Kidney (tissue), 14 donors: ENCODE measurements around the gene GAS7. TPM values are rescaled to one million over a fixed set of nuclear protein-coding genes. Genes with fewer than 3 reads are reported as not detected.

Experiments
- DNase-seq, 5 donors: peaks; one replicate each; pipeline ENCODE4 v3.0.0-alpha.2; 2013 to 2020
- FAIRE-seq: peaks from 2 replicates; lab custom pipeline; 2012; peaks lifted over from hg19 to GRCh38; lab: Jason Lieb, UNC
- H3K27ac ChIP-seq, 2 donors: one replicate each; pipeline ENCODE4 v1.7.0; 2013; ENCODE audit warnings: low read depth in 2 of 2, low read length in 2 of 2, inconsistent platforms in 1 of 2
- H3K27me3 ChIP-seq: one replicate; pipeline ENCODE4 v1.7.1; 2013; ENCODE audit warnings: low read length, inconsistent platforms; ENCODE audit not compliant: control insufficient read depth, insufficient read depth
- H3K36me3 ChIP-seq, 3 donors: one replicate each; pipeline versions ENCODE4 v1.7.0 to v1.7.1; 2013; ENCODE audit warnings: low read length in 3 of 3, control low read depth in 1 of 3, inconsistent platforms in 1 of 3; ENCODE audit not compliant: insufficient read depth in 3 of 3, control insufficient read depth in 2 of 3
- H3K4me1 ChIP-seq, 3 donors: one replicate each; pipeline versions ENCODE4 v1.7.0 to v1.7.1; 2013; ENCODE audit warnings: low read length in 3 of 3, inconsistent platforms in 1 of 3, low read depth in 1 of 3; ENCODE audit not compliant: control insufficient read depth in 2 of 3, insufficient read depth in 2 of 3
- H3K4me3 ChIP-seq, 3 donors: one replicate each; pipeline versions ENCODE4 v1.7.0 to v1.8.1; 2013; ENCODE audit warnings: low read length in 3 of 3, control low read depth in 1 of 3, inconsistent platforms in 1 of 3
- H3K9ac ChIP-seq, 3 donors: one replicate each; pipeline versions ENCODE4 v1.7.0 to v1.7.1; 2013; ENCODE audit warnings: low read length in 3 of 3, control low read depth in 1 of 3, inconsistent platforms in 1 of 3
- H3K9me3 ChIP-seq, 3 donors: one replicate each; pipeline versions ENCODE4 v1.7.0 to v1.7.1; 2013; ENCODE audit warnings: low read length in 3 of 3, control low read depth in 1 of 3, inconsistent platforms in 1 of 3; ENCODE audit not compliant: control insufficient read depth in 2 of 3, insufficient read depth in 1 of 3
- CTCF ChIP-seq: IDR thresholded peaks from 3 replicates; pipeline ENCODE4 v1.5.1; 2012; ENCODE audit warnings: mild to moderate bottlenecking, moderate library complexity, borderline replicate concordance; ENCODE audit not compliant: insufficient read depth; ENCODE audit errors: extremely low read depth
- intact Hi-C: fragments of 100-400 bp; cut with DNase I; formaldehyde crosslinking; loops from one replicate; pipeline ENCODE4 v1.11.1; 2022
- polyA plus RNA-seq: library from polyadenylated mRNA; stranded (reverse); fragments of 350-450 nt; fragmentation: Illumina TruSeq; extraction: RNeasy Lipid Tissue Mini Kit (QIAGEN cat#74804); gene quantifications from one replicate; pipeline ENCODE4 v1.2.3, GENCODE V29; 2014; ENCODE audit warnings: low read depth, low replicate concordance; ENCODE audit not compliant: insufficient read depth
- total RNA-seq: library from RNA; stranded (reverse); fragmentation: NEBNext Ultra II Directional; extraction: Animal tissue kit (Norgen Biotek cat#: 25700); gene quantifications from one replicate; pipeline ENCODE4 v1.2.1, GENCODE V29; 2021
- donor health status: control.
- donor health status: control.
- donor health status: control.
- donor health status: control.
- donor health status: control.
- donor health status: DM: yes; HTN: yes; CAD: no.
- donor health status: Normal renal cell carcinoma (clear cell type).

Gene GAS7
- total and polyA plus RNA-seq, 2 donors from 2014 or later, result 1.1 to 20.5 TPM

GRCh38 chr17:10088444-10088843, 110.0 kb downstream of the GAS7 start:
- DNase-seq (peak in 1 of 5 donors; percentile 44), FAIRE-seq (no peak)
- Histone ChIP-seq H3K36me3 (no peaks in the 10 kb centered on the region), H3K9me3 (peaks cover 0 to 5% (median 0%) of the 10 kb centered on the region in 3 donors), H3K27ac (no peak overlapping the region), H3K4me1 (no peaks in the 10 kb centered on the region), H3K4me3 (no peak overlapping the region), H3K9ac (no peak overlapping the region), H3K27me3 (no peaks in the 10 kb centered on the region)
- no peak for TF ChIP-seq CTCF
- intact Hi-C loops, result no loop called here

GRCh38 chr17:10087355-10087754, 111.1 kb downstream of the GAS7 start:
- Histone ChIP-seq H3K9me3 (peaks cover 0 to under 1% (median 0%) of the 10 kb centered on the region in 3 donors), H3K27me3 (no peaks in the 10 kb centered on the region), H3K4me3 (no peak overlapping the region), H3K4me1 (no peaks in the 10 kb centered on the region), H3K36me3 (no peaks in the 10 kb centered on the region), H3K27ac (no peak overlapping the region), H3K9ac (no peak overlapping the region)
- TF ChIP-seq CTCF, result no peak
- intact Hi-C loops, result no loop called here
- no peak for DNase-seq
- FAIRE-seq, result no peak

- H3K4me1 ChIP-seq, result no peaks in the 10 kb centered on the region
- H3K36me3 ChIP-seq, result no peaks in the 10 kb centered on the region
- DNase-seq (no peak), FAIRE-seq (no peak)
- H3K27me3 ChIP-seq, result no peaks in the 10 kb centered on the region
- no peaks in the 10 kb centered on the region for H3K9me3 ChIP-seq
- intact Hi-C loops, result no loop called here
- TF ChIP-seq CTCF, result no peak
- H3K9ac ChIP-seq, result no peak overlapping the region
- no peak overlapping the region for H3K27ac ChIP-seq
- no peak overlapping the region for H3K4me3 ChIP-seq
Measured at GRCh38 chr17:10083864-10084263, 114.5 kb downstream of the GAS7 start.

GRCh38 chr17:10082795-10083194, 115.6 kb downstream of the GAS7 start:
- no peak overlapping the region for H3K4me3 ChIP-seq
- H3K4me1 ChIP-seq, result no peaks in the 10 kb centered on the region
- no peak overlapping the region for H3K9ac ChIP-seq
- no peaks in the 10 kb centered on the region for H3K27me3 ChIP-seq
- H3K27ac ChIP-seq, result no peak overlapping the region
- intact Hi-C loops, result no loop called here
- TF ChIP-seq CTCF, result no peak
- DNase-seq (no peak), FAIRE-seq (no peak)
- no peaks in the 10 kb centered on the region for H3K9me3 ChIP-seq
- no peaks in the 10 kb centered on the region for H3K36me3 ChIP-seq
